Hematopoietic multipotent progenitor cell treated with erythropoietin and hydrocortisone succinate and interleukin-3 and kit ligand, for 15 days (in vitro differentiated cells): ENCODE data around the gene KNL1.
"Not testable (repeated sequence)": the region's sequence is repeated elsewhere in the genome, so short reads cannot be mapped to it uniquely, and the experiment has no call there.

Experiments
- DNase-seq: peaks from one replicate; pipeline ENCODE4 v3.0.0-alpha.2; 2015; ENCODE audit warnings: low spot score

The KNL1 gene

DNA sequence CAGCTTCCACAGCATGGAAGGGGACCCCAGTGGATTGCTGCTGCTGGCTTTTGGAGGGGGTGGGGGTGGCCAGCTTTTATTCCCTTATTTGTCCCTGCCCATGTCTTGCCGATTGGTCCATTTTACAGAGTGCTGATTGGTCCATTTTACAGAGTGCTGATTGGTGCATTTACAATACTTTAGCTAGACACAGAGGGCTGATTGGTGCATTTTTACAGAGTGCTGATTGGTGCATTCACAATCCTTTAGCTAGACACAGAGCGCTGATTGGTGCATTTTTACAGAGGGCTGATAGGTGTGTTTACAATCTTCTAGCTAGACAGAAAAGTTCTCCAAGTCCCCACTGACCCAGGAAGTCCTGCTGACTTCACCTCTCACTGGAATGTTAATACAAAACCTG lies 12.3 kb upstream of the KNL1 start:
- DNase-seq, result not testable (repeated sequence)

DNA sequence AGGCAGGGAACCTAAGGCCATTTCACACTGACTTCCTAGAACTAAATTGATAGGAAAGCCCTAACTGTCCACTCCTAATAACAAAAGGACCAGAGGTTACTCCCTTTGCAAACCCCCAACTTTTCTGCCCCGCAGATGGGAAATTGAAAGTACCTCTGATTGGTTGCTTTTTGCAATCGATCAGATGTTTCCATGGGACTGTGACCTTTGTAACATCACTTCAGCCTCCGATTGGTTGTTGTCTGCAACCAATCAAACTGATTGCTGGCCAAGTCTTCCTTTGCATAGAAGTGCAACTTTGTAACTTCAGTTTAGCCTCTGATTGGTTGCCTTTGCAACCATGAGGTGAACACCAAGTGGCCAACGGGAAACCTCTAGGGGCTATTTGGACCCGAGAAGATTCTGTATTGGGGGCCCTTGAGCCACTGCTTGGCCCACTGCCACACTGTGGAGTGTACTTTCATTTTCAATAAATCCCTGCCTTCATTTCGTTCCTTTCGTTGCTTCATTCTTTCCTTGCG lies 11.3 kb upstream of the KNL1 start:
- DNase-seq, result no peak

- DNase-seq, result no peak
Observed at GRCh38 chr15:40584191-40584590, 9.9 kb upstream of the KNL1 start.

GRCh38 chr15:40590667-40591050 lies 3.4 kb upstream of the KNL1 start:
- DNase-seq, result no peak

DNA sequence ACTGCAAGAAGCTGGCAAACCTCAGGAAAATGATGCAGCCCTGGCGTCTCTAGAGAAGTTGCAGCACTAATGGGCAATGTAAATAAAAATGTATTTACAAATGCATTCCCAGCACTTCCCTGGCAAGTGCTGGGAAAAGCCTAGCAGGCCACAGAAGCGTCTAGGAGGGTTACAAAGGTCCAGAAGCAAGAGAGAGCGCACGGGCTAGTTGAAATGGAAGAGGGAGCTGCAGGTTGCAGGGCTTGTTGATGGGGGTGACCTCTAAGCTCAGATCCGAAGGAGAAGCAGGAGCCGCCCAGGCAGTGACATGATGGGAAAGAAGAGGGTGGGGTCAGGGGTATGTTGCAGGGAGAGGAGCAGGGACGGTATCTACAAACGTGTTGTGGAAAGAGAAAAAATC lies 2.7 kb upstream of the KNL1 start:
- no peak for DNase-seq

DNA sequence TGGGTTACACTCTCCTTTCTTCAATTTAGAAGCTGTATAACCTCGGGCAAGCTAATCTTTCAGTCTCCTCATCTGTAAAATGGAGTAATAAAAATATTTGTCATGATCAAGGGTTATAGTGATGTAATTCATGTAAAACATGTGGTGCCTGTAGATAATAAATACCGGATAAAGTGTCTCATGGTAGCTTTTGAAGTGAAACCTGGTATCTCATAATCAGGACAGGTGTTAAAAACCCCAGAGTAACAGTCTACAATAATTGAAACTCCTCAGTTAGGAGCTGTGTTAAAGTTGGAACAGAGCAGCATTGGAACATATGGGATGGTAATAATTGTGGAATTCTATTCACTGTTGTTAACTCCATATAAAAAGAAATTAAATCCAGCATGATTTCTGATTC lies 884 bp upstream of the KNL1 start:
- DNase-seq, result peak; percentile 31

- peak; percentile 49 for DNase-seq
Observed at GRCh38 chr15:40594429-40594836, 384 bp downstream of the KNL1 start.

- no peak for DNase-seq
Observed at GRCh38 chr15:40595219-40595618, 1.2 kb downstream of the KNL1 start.

- no peak for DNase-seq
Observed at GRCh38 chr15:40595773-40596172, 1.7 kb downstream of the KNL1 start.

DNA sequence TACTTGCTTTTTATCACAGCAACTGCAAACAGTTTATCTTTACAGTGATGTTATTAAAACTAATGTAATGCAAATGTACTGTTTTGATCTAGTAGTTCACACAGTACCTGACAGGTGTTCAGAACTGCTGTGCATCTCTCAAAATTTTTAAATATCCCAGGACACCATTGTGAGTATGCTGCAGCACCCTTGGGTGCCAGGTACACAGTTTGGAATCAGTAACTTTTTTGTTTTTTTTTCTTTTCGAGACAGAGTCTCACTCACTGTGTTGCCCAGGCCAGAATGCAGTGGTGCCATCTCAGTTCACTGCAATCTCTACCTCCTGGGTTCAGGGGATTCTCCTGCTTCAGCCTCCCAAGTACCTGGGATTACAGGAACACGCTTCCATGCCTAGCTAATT lies 3.0 kb downstream of the KNL1 start:
- no peak for DNase-seq

DNA sequence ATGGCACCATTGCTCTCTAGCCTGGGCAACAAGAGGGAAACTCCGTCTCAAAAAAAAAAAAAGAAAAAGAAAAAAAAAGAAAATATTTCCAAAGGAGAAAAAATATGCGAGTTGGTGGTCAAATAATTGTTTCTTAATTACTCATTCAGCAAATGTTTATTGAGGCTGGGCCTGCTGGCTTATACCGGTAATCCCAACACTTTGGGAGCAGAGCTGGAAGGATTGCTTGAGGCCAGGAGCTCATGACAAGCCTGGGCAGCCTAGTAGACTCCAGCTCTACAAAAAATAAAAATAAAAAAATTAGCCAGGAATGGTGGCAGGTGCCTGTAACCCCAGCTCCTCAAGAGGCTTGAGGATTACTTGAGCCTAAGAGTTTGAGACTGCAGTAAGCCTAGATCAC lies 4.1 kb downstream of the KNL1 start:
- no peak for DNase-seq

DNA sequence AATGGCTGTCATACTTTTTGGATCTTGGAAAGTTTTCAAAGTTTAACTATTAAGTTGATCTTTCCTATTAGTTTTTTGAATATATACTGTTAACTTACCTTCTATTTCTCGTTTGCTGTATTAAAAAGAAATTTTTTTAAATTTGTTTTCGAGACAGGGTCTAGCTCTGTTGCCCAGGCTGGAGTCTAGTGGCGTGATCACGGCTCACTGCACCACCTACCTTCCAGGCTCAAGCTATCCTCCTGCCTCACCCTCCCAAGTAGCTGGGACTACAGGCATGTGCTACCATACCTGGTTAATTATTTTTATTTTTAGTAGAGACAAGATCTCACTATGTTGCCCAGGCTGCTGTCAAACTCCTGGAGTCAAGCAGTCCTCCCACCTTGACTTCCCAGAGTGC lies 4.6 kb downstream of the KNL1 start:
- no peak for DNase-seq

DNA sequence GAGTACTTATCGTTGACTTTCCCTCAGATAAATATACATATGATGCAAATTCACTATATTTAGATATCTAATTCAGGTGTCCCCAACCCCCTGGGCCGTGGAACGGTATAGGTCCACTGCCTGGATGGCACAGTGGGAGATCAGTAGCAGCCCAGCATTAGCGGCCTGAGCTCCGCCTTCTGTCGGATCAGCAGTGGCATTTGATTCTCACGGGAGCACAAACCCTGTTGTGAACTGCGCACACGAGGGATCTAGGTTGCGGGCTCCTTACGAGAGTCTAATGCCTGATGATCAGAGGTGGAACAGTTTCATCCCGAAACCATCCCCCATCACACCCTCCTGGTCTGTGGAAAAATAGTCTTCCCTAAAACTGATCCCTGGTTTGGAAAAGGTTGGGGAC lies 6.9 kb downstream of the KNL1 start:
- no peak for DNase-seq

DNA sequence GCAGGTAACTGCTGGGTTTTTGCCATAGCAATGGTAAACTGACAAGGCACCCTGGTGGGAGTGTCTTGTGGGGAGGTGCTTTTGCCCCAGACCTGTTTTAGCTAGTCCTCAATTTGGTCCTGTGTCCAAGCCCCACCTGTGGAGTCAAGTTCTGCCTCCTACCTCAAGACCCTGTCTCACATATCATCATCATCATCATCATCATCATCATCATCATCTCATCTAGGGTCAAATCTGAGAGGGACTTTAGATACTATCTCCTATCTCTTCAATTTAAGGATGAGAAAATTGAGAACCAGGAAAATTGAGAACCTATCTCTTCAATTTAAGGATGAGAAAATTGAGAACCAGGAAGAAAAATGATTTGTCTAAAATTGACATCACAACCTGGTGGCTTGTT lies 9.9 kb downstream of the KNL1 start:
- DNase-seq, result no peak

DNA sequence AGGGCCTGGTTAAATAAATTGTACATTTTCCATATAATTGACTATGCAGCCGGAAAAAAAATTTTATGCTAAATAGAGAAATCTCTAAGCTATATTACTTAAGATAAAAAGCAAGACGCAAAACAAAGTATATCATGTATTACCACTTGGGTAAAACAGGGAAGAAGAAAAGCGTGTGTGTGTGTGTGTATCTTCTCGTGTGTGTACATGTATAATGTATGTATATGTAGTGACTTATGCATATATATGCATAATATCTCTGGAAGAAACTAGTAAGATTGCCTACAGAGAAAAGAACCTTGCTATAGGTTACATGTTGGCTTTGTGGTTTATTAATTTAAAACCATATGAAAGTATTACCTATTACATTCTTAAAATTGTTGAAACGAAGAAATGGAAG lies 19.0 kb downstream of the KNL1 start:
- DNase-seq, result no peak

GRCh38 chr15:40618023-40618422 lies 24.0 kb downstream of the KNL1 start:
- DNase-seq, result no peak

- DNase-seq, result no peak
Observed at GRCh38 chr15:40618906-40619305, 24.9 kb downstream of the KNL1 start.

DNA sequence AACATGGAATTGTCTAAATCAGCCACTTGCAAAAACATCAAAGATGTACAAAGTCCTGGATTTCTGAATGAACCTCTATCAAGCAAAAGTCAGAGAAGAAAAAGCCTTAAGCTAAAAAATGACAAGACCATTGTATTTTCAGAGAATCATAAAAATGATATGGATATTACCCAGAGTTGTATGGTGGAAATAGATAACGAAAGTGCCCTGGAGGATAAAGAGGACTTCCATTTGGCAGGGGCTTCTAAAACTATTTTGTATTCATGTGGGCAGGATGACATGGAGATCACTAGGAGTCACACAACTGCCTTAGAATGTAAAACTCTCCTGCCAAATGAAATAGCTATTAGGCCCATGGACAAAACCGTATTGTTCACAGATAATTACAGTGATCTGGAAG lies 29.3 kb downstream of the KNL1 start:
- peak; percentile 30 for DNase-seq

GRCh38 chr15:40630313-40630712 lies 36.3 kb downstream of the KNL1 start:
- DNase-seq, result no peak

GRCh38 chr15:40633178-40633577 lies 39.1 kb downstream of the KNL1 start:
- DNase-seq, result no peak

DNA sequence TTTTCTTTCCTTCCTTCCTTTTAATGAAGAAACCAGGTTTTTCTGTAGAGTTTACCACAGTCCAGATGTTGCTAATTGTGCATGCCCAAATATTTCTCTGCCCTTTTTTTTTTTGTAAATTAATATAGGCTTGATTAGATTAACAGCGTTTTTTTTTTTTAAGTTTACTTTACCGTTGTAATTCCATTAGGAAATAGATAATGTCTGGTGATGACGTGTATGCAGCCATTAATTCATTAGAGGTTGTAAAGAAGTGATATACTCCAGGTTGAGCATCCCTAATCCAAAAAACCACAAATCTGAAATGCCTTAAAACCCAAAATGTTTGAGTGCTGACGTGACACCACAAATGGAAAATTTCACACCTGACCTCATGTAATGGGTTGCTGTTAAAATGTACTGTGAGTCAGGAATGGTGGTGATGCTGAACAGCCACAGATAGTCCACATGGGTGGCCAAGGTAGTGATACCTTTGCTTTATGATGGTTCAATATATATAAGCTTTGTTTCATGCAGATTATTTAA lies 43.2 kb downstream of the KNL1 start:
- DNase-seq, result no peak

DNA sequence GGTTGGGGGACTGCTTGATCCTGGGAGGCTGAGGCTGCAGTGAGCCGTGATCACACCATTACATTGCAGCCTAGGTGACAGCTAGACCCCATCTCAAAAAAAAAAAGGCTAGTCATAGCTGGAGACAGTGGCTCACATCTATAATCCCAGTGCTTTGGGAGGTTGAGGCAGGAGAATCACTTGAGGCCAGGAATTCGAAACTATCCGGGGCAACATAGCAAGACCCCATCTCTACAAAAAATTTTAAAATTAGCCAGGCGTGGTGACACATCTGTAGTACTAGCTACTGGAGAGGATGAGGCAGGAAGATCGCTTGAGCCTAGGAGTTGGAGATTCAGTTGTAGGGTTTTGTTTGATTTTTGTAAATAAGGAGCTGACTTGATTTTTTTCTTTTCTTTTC lies 45.6 kb downstream of the KNL1 start:
- DNase-seq, result no peak

- no peak for DNase-seq
Observed at GRCh38 chr15:40647523-40647922, 53.5 kb downstream of the KNL1 start.

DNA sequence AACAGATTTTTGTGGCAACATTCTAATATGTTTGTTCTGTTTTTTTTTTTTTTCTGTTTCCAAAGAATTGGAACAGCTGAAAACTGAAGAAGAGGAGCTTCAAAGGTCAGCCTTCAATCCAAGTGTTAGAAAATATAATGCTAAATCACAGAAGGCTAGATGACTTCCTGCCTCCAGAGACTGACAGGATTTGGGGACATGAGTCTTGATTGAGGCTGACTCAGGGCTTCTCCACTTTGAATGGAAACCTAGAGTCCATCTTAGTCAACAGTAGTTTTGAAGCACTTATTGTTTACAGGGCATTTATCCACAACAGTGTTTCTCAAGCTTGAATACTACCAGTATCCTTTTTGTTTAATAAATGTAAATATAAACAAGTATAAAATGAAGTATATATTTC lies 56.4 kb downstream of the KNL1 start:
- no peak for DNase-seq

GRCh38 chr15:40660686-40661085 lies 66.6 kb downstream of the KNL1 start:
- DNase-seq, result no peak
